ENCODE results near the gene SNPH. TPM values are rescaled to one million over a fixed set of nuclear protein-coding genes. Genes with fewer than 3 reads are reported as not detected.

The SNPH gene
- total RNA-seq, 2 experiments from 2014 or later = 12.8 to 13.0 TPM

- intact Hi-C loops (cut with DNase I, micrococcal nuclease) = no loop called here
- peaks cover 33% of the 10 kb centered on the region for H3K4me1 Mint-ChIP-seq (ENCODE audit: low read depth)
- POLR2A ChIA-PET = no interaction called here
Observed at GRCh38 chr20:1353956-1354355, 87.9 kb downstream of the SNPH start.

GRCh38 chr20:1357921-1358671 is 92.0 kb downstream of the SNPH start:
- peak in 1 of 14 experiments; percentile 21 for DNase-seq
- CTCF ChIA-PET = no interaction called here
- peaks cover 44% of the 10 kb centered on the region for H3K4me1 Mint-ChIP-seq (ENCODE audit: low read depth)
- peaks cover 58% of the 10 kb centered on the region for H3K36me3 ChIP-seq (ENCODE audit: insufficient read depth, low read length)
- no peak overlapping the region for H3K27ac Mint-ChIP-seq
- no peaks in the 10 kb centered on the region for H3K27me3 ChIP-seq (ENCODE audit: control insufficient read depth in 1 of 2, insufficient read depth in 2 of 2, low read length in 2 of 2)
- H3K4me3 ChIP-seq (ENCODE audit: low read length) = no peak overlapping the region
- no peaks in the 10 kb centered on the region for H3K9me3 ChIP-seq (ENCODE audit: control insufficient read depth in 1 of 2, insufficient read depth in 1 of 2, low read length in 2 of 2)
- peaks cover 93% of the 10 kb centered on the region for H3K36me3 Mint-ChIP-seq (ENCODE audit: low read depth)
- no peak for ATAC-seq (ENCODE audit: poor library complexity)
- POLR2A ChIA-PET = no interaction called here
- peaks cover 20% of the 10 kb centered on the region for H3K4me1 ChIP-seq (ENCODE audit: insufficient read depth, low read length)
- H3K27ac ChIP-seq (ENCODE audit: low read depth in 1 of 2, low read length in 2 of 2) = no peak overlapping the region
- intact Hi-C loops (cut with DNase I, micrococcal nuclease) = no loop called here
- peaks cover 2% of the 10 kb centered on the region for H3K9me3 Mint-ChIP-seq
- H3K27me3 Mint-ChIP-seq = no peaks in the 10 kb centered on the region
- no peak overlapping the region for H3K4me3 Mint-ChIP-seq
- no peak for TF ChIP-seq CTCF (IDR thresholded peaks at IDR 0.05)

More at GRCh38 chr20:1353956-1354355, 87.9 kb downstream of the SNPH start:
- DNase-seq (no peak), ATAC-seq (ENCODE audit: poor library complexity) (no peak)
- H3K4me3 Mint-ChIP-seq = no peak overlapping the region
- H3K9me3 ChIP-seq (ENCODE audit: control insufficient read depth in 1 of 2, insufficient read depth in 1 of 2, low read length in 2 of 2) = no peaks in the 10 kb centered on the region
- H3K4me1 ChIP-seq (ENCODE audit: insufficient read depth, low read length) = peaks cover 10% of the 10 kb centered on the region
- H3K36me3 ChIP-seq (ENCODE audit: insufficient read depth, low read length) = peaks cover 44% of the 10 kb centered on the region
- no peaks in the 10 kb centered on the region for H3K27me3 ChIP-seq (ENCODE audit: control insufficient read depth in 1 of 2, insufficient read depth in 2 of 2, low read length in 2 of 2)
- H3K4me3 ChIP-seq (ENCODE audit: low read length) = no peak overlapping the region
- no peak overlapping the region for H3K27ac Mint-ChIP-seq
- CTCF ChIA-PET = no interaction called here
- peaks cover 2% of the 10 kb centered on the region for H3K9me3 Mint-ChIP-seq
- no peak for TF ChIP-seq CTCF (IDR thresholded peaks at IDR 0.05)
- peaks cover 90% of the 10 kb centered on the region for H3K36me3 Mint-ChIP-seq (ENCODE audit: low read depth)
- H3K27ac ChIP-seq (ENCODE audit: low read depth in 1 of 2, low read length in 2 of 2) = no peak overlapping the region
- no peaks in the 10 kb centered on the region for H3K27me3 Mint-ChIP-seq

Other genes with a start within 250 kb of the SNPH start
- 10 to 100 TPM; 79.9 to 84.2 TPM for gene PSMF1, start 147.7 kb upstream of the SNPH start, total RNA-seq
- gene TMEM74B, start 81.3 kb upstream of the SNPH start, total RNA-seq = under 1 TPM in 1 of 2 experiments, not detected in 1; 0.17 TPM
- not detected for gene C20orf202, start 62.8 kb upstream of the SNPH start, total RNA-seq
- gene RAD21L1, start 40.2 kb upstream of the SNPH start, total RNA-seq = under 1 TPM in 1 of 2 experiments, not detected in 1; 0.58 TPM
- gene SDCBP2, start 62.8 kb downstream of the SNPH start, total RNA-seq = 1 to 10 TPM; 1.2 to 1.3 TPM
- gene FKBP1A, start 126.8 kb downstream of the SNPH start, total RNA-seq = 10 to 100 TPM; 43.3 to 45.4 TPM
- gene NSFL1C, start 200.6 kb downstream of the SNPH start, total RNA-seq = 10 to 100 TPM; 53.2 to 53.4 TPM
- under 1 TPM; 0.20 to 0.49 TPM for gene SIRPB2, start 225.1 kb downstream of the SNPH start, total RNA-seq

Measured in CD4-positive, alpha-beta T cell (primary cell).